Pons (tissue), 1 donor: ENCODE results near the gene SYF2.

Source experiments
- DNase-seq: peaks from one replicate; pipeline ENCODE4 v3.0.0-alpha.2; 2016; ENCODE audit warnings: low spot score

Gene SYF2

GRCh38 chr1:25184001-25184762, 48.1 kb downstream of the SYF2 start:
- no peak for DNase-seq

- no peak for DNase-seq
These were observed 48.9 kb downstream of the SYF2 start for GRCh38 chr1:25183126-25183980.

- no peak for DNase-seq
These were observed 49.7 kb downstream of the SYF2 start for GRCh38 chr1:25182629-25183028.

DNA sequence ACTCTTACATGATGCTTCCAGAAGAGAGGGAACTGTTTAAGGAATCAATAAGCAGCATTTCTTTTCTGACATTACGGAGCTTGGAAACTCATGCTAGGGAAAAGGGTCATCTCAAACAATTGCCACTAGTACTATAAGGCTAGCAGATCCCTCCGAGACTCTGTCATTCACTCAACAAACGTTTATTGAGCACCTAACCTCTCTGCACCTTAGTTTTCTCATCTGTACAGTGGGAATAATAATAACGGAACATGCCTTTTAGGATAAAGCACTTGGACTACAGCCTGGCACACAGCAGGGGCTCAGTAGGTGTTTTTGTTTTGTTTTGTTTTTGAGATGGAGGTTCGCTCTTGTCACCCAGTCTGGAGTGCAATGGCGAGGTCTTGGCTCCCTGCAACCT, 51.3 kb downstream of the SYF2 start:
- DNase-seq, result no peak

- DNase-seq, result no peak
These were observed 53.3 kb downstream of the SYF2 start for GRCh38 chr1:25178917-25179561.

DNA sequence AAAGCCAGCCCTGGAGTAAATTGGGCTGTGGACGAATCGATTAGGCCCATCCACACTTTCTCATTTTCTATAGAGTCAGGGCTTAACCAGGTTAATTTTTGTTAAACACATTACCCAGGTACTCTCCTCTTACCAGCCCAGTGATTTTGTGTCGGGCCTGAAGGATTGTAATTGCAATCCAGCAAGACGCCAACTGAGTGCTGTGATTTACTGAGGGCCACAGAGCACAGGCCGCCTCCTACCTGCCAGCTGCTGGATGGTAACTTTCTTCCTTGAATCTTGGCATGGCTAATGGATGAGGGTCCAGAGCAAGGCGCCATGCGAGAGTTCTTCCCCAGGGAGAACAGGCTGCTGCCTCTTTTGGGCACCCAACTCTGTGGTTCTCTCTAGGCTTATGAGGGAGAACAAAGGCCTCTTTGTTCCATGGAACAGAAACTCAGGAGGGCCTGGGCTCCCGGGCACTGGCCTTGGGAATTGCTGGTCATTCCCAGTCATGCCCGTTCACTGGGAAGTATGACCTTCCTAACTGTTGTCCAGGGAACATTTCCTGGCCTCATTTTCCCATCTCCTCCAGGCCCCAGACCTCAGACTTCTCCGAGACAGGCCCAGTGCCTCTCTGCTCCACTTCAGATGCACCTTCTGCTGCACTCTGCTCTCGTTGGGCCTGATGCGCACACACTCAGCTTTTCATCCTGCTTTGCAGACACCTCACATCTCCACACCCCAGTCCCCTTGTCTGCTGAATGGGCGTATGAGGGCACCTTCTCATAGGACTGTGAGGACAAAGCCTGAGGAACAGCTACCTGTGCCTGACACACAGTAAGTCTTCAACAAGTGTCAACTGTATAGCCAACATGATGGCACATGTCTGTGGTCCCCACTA, 57.3 kb downstream of the SYF2 start:
- peak; percentile 91 for DNase-seq

GRCh38 chr1:25174363-25174729, 58.0 kb downstream of the SYF2 start:
- no peak for DNase-seq

DNA sequence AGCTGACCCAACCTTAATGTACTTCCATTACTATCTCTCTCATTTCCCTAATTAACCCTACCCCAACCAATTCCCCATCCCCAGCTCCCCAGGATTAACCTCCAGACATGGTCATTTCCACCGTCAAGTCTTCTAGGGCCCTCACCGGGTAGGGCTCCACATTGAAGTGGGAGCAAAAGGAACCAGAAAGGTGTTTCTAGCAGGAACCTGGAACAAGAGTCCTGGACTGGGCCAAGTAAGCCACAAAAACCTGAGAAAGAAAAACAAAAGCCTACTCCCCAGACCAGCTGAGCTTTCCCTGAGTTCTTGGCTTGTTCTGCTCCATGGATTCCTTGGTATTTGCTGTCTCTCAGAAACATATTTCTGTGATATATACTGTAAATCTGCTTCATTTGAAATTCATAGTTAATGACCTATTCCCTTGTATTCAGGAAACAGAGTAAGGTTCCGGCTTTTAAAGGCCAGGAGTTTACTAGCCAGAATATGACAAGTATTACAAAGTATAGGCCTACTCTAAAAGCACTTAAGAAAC, 58.4 kb downstream of the SYF2 start:
- no peak for DNase-seq
